H1 (cell line): ENCODE measurements around the gene ALPP. TPM values are rescaled to one million over a fixed set of nuclear protein-coding genes. Genes with fewer than 3 reads are reported as not detected.

Source experiments
- CTCF ChIA-PET: fragments of 300-600 bp; sonication (Branson Sonifier 250); formaldehyde crosslinking; loops from one replicate; lab custom pipeline; 2021; ENCODE audit not compliant: partially characterized antibody; lab: Charles Lee
- POLR2A ChIA-PET: fragments of 300-600 bp; sonication (Branson Sonifier 250); formaldehyde crosslinking; loops from one replicate; lab custom pipeline; 2021; ENCODE audit warnings: inconsistent platforms; ENCODE audit not compliant: partially characterized antibody; lab: Charles Lee
- DNase-seq, 2 experiments: peaks; one replicate each; pipeline versions ENCODE4 v3.0.0 to v3.0.0-alpha.2; 2010 to 2022; ENCODE audit warnings: low spot score in 2 of 2, low read depth in 1 of 2, mixed read lengths in 1 of 2
- FAIRE-seq: peaks from 2 replicates; lab custom pipeline; 2011; peaks lifted over from hg19 to GRCh38; lab: Jason Lieb, UNC
- H2AFZ ChIP-seq: 2 replicates; pipeline ENCODE4 v1.8.1; 2012; ENCODE audit warnings: low read length, inconsistent platforms
- H2AK5ac ChIP-seq: 2 replicates; pipeline ENCODE4 v1.6.1; 2013; ENCODE audit warnings: low read depth, low read length
- H2BK120ac ChIP-seq: replicated peaks from 2 replicates; pipeline ENCODE3; 2013; ENCODE audit warnings: low read depth, low read length, inconsistent platforms
- H2BK12ac ChIP-seq: 2 replicates; pipeline ENCODE4 v1.6.1; 2013; ENCODE audit warnings: low read depth, low read length
- H2BK15ac ChIP-seq: 2 replicates; pipeline ENCODE4 v1.6.1; 2013; ENCODE audit warnings: low read length
- H2BK20ac ChIP-seq: 2 replicates; pipeline ENCODE4 v1.6.1; 2013; ENCODE audit warnings: low read length
- H2BK5ac ChIP-seq: 2 replicates; pipeline ENCODE4 v1.6.1; 2013; ENCODE audit warnings: low read depth, low read length
- H3K14ac ChIP-seq: 2 replicates; pipeline ENCODE4 v1.6.1; 2013; ENCODE audit warnings: inconsistent platforms; ENCODE audit not compliant: insufficient read length
- H3K18ac ChIP-seq: 2 replicates; pipeline ENCODE4 v1.6.1; 2013; ENCODE audit warnings: low read length; ENCODE audit errors: extremely low read depth
- H3K23ac ChIP-seq: 2 replicates; pipeline ENCODE4 v1.6.1; 2013; ENCODE audit warnings: inconsistent platforms; ENCODE audit not compliant: insufficient read length
- H3K23me2 ChIP-seq: 2 replicates; pipeline ENCODE4 v1.6.1; 2013; ENCODE audit warnings: low read depth, low read length
- H3K27ac ChIP-seq: 2 replicates; pipeline ENCODE4 v1.6.1; 2011; ENCODE audit warnings: low read depth, low read length, inconsistent platforms
- H3K27me3 ChIP-seq, 4 experiments: replicated peaks in 1 of 4; 1 replicate in 1 of 4; 2 replicates in 3 of 4; pipeline versions ENCODE4 v1.6.1 to v1.8.1; 2011 to 2013; ENCODE audit warnings: low read length in 3 of 4, mild to moderate bottlenecking in 3 of 4, inconsistent platforms in 2 of 4, mixed read lengths in 2 of 4, moderate library complexity in 1 of 4; ENCODE audit not compliant: control insufficient read depth in 3 of 4, insufficient read depth in 3 of 4; ENCODE audit errors: extremely low read depth in 1 of 4
- H3K36me3 ChIP-seq, 4 experiments: 2 replicates each; pipeline versions ENCODE4 v1.6.1 to v1.8.1; 2011 to 2013; ENCODE audit warnings: mild to moderate bottlenecking in 4 of 4, low read length in 3 of 4, moderate library complexity in 2 of 4, control low read depth in 1 of 4, inconsistent platforms in 1 of 4; ENCODE audit not compliant: insufficient read depth in 4 of 4, control insufficient read depth in 2 of 4
- H3K4ac ChIP-seq: replicated peaks from 2 replicates; pipeline ENCODE3; 2013; ENCODE audit warnings: low read length, low read depth, mixed read lengths, inconsistent platforms; ENCODE audit not compliant: insufficient read length
- H3K4me1 ChIP-seq, 4 experiments: replicated peaks in 1 of 4; 1 replicate in 1 of 4; 2 replicates in 3 of 4; pipeline versions ENCODE4 v1.6.1 to v1.8.1; 2011 to 2013; ENCODE audit warnings: low read length in 3 of 4, inconsistent platforms in 2 of 4, mixed read lengths in 1 of 4; ENCODE audit not compliant: insufficient read depth in 4 of 4, control insufficient read depth in 3 of 4
- H3K4me2 ChIP-seq, 2 experiments: 2 replicates each; pipeline versions ENCODE4 v1.6.1 to v1.8.1; 2011 to 2013; ENCODE audit warnings: low read depth in 2 of 2, low read length in 2 of 2, control low read depth in 1 of 2, inconsistent platforms in 1 of 2, mild to moderate bottlenecking in 1 of 2; ENCODE audit not compliant: insufficient read depth in 1 of 2
- H3K4me3 ChIP-seq, 4 experiments: fragments of 200-600, 300-600 bp in 1 of 4; sonication (generic), shearing (Covaris generic), sonication (Bioruptor Twin) in 1 of 4; 2 replicates each; pipeline versions ENCODE4 v1.5.1 to v1.8.1; 2011 to 2016; ENCODE audit warnings: low read length in 4 of 4, low read depth in 3 of 4, control low read depth in 2 of 4, inconsistent platforms in 2 of 4, mild to moderate bottlenecking in 2 of 4, mixed read lengths in 1 of 4, moderate library complexity in 1 of 4; ENCODE audit not compliant: insufficient read depth in 2 of 4; ENCODE audit errors: extremely low read depth in 1 of 4
- H3K56ac ChIP-seq: replicated peaks from 2 replicates; pipeline ENCODE3; 2013; ENCODE audit warnings: low read depth, mild to moderate bottlenecking, mixed read lengths, low read length, inconsistent platforms; ENCODE audit not compliant: insufficient read length
- H3K79me1 ChIP-seq: 2 replicates; pipeline ENCODE4 v1.6.1; 2013; ENCODE audit warnings: low read depth, low read length, control low read depth
- H3K79me2 ChIP-seq, 2 experiments: 2 replicates each; pipeline versions ENCODE4 v1.6.1 to v1.8.1; 2012 to 2013; ENCODE audit warnings: low read length in 2 of 2, mild to moderate bottlenecking in 2 of 2, inconsistent platforms in 1 of 2; ENCODE audit not compliant: insufficient read depth in 2 of 2, control insufficient read depth in 1 of 2
- H3K9ac ChIP-seq, 4 experiments: replicated peaks in 1 of 4; 1 replicate in 1 of 4; 2 replicates in 3 of 4; pipeline versions ENCODE4 v1.6.1 to v1.8.1; 2011 to 2013; ENCODE audit warnings: low read depth in 3 of 4, low read length in 3 of 4, control low read depth in 2 of 4, mild to moderate bottlenecking in 2 of 4, moderate library complexity in 2 of 4, inconsistent platforms in 1 of 4; ENCODE audit errors: extremely low read depth in 1 of 4
- H3K9me3 ChIP-seq, 2 experiments: 2 replicates each; pipeline versions ENCODE4 v1.6.1 to v1.8.1; 2012 to 2013; ENCODE audit warnings: mild to moderate bottlenecking in 2 of 2, moderate library complexity in 2 of 2, control low read depth in 1 of 2, inconsistent platforms in 1 of 2, low read depth in 1 of 2, low read length in 1 of 2, mixed read lengths in 1 of 2; ENCODE audit not compliant: insufficient read depth in 2 of 2
- H4K20me1 ChIP-seq, 2 experiments: replicated peaks in 1 of 2; 2 replicates each; pipeline versions ENCODE3 to v1.8.1; 2011 to 2013; ENCODE audit warnings: inconsistent platforms in 2 of 2, low read length in 2 of 2, mild to moderate bottlenecking in 1 of 2; ENCODE audit not compliant: insufficient read depth in 2 of 2, control insufficient read depth in 1 of 2
- H4K5ac ChIP-seq: 2 replicates; pipeline ENCODE4 v1.6.1; 2013; ENCODE audit warnings: low read length, low read depth, mixed read lengths, inconsistent platforms; ENCODE audit not compliant: insufficient read length
- H4K8ac ChIP-seq: 2 replicates; pipeline ENCODE4 v1.8.0; 2013; ENCODE audit warnings: mild to moderate bottlenecking, moderate library complexity, low read length, inconsistent platforms; ENCODE audit not compliant: insufficient read depth; ENCODE audit errors: extremely low read depth
- H4K91ac ChIP-seq: replicated peaks from 2 replicates; pipeline ENCODE3; 2013; ENCODE audit warnings: low read length, mixed read lengths, inconsistent platforms; ENCODE audit not compliant: insufficient read length
- BRCA1 ChIP-seq: IDR thresholded peaks from 2 replicates; pipeline ENCODE4 v1.6.1; 2012; ENCODE audit warnings: low read depth, low read length, improper control_type of control experiment
- CBX5 ChIP-seq: fragments of 300-800, 300-1000 bp; sonication (generic); IDR thresholded peaks from 2 replicates; pipeline ENCODE4 v1.7.1; 2016; ENCODE audit warnings: antibody characterized with exemption, low read length, low read depth
- CTCF ChIP-seq, 3 experiments: IDR thresholded peaks; 1 replicate in 2 of 3; 2 replicates in 1 of 3; pipeline versions ENCODE4 v1.5.1 to v1.6.1; 2011; ENCODE audit warnings: low read length in 3 of 3, mild to moderate bottlenecking in 3 of 3, inconsistent platforms in 2 of 3, low read depth in 1 of 3, moderate library complexity in 1 of 3; ENCODE audit not compliant: insufficient read depth in 1 of 3; ENCODE audit errors: control extremely low read depth in 1 of 3
- EP300 ChIP-seq, 2 experiments: IDR thresholded peaks; 1 replicate in 1 of 2; 2 replicates in 1 of 2; pipeline ENCODE4 v1.6.1; 2011 to 2012; ENCODE audit warnings: low read depth in 2 of 2, low read length in 2 of 2, mild to moderate bottlenecking in 2 of 2, borderline replicate concordance in 1 of 2, inconsistent platforms in 1 of 2, moderate library complexity in 1 of 2
- GABPA ChIP-seq: IDR thresholded peaks from 2 replicates; pipeline ENCODE4 v1.6.1; 2011; ENCODE audit warnings: mild to moderate bottlenecking, low read length, moderate library complexity, borderline replicate concordance; ENCODE audit not compliant: insufficient read depth
- JUND ChIP-seq: IDR thresholded peaks from 2 replicates; pipeline ENCODE4 v1.6.1; 2011; ENCODE audit warnings: mild to moderate bottlenecking, improper control_type of control experiment, low read length
- PHF8 ChIP-seq: fragments of 200-600 bp; sonication (generic); conservative IDR thresholded peaks from 2 replicates; pipeline ENCODE4 v1.7.1; 2012; ENCODE audit warnings: low read depth, mild to moderate bottlenecking, inconsistent platforms, low read length, moderate library complexity
- POLR2AphosphoS5 ChIP-seq: IDR thresholded peaks from 2 replicates; pipeline ENCODE4 v1.6.1; 2011; ENCODE audit warnings: low read depth, low read length
- POU5F1 ChIP-seq: IDR thresholded peaks from 2 replicates; pipeline ENCODE4 v1.6.1; 2011; ENCODE audit warnings: low read depth, mild to moderate bottlenecking, low read length, moderate library complexity
- RFX5 ChIP-seq: IDR thresholded peaks from 2 replicates; pipeline ENCODE4 v1.6.1; 2011; ENCODE audit warnings: low read depth, low read length, improper control_type of control experiment, borderline replicate concordance
- TEAD4 ChIP-seq: IDR thresholded peaks from 2 replicates; pipeline ENCODE4 v1.6.1; 2012; ENCODE audit warnings: low read depth, low read length, inconsistent platforms, mixed read lengths
- ZNF274 ChIP-seq: IDR thresholded peaks from 2 replicates; pipeline ENCODE4 v1.7.0; 2012; ENCODE audit warnings: low read length, borderline replicate concordance; ENCODE audit errors: extremely low read depth
- WGBS, 2 experiments: shearing (Covaris generic) in 1 of 2; methylation state at CpG; one replicate each; pipeline versions ENCODE4 v1.1.6 to v1.1.7; 2013 to 2015; ENCODE audit warnings: low lambda C conversion rate in 2 of 2, mixed read lengths in 2 of 2, inconsistent platforms in 1 of 2, low coverage in 1 of 2, missing lambda C conversion rate in 1 of 2; ENCODE audit not compliant: insufficient replicate concordance in 2 of 2, insufficient coverage in 1 of 2, insufficient read length in 1 of 2; ENCODE audit errors: extremely low coverage in 1 of 2, missing lambda C conversion rate in 1 of 2; 5-methylcytosine and 5-hydroxymethylcytosine counted together
- polyA plus RNA-seq, 7 experiments: library from polyadenylated mRNA; depleted of rRNA in 3 of 7; stranded (reverse) in 5 of 7; unstranded in 2 of 7; fragments of >200 nt in 5 of 7; fragments of 200-250 nt in 2 of 7; gene quantifications; 1 replicate in 5 of 7; 2 replicates in 1 of 7; 4 replicates in 1 of 7; pipeline versions ENCODE4 v1.2.1 to v1.2.3, GENCODE V29; 2011 to 2013; ENCODE audit warnings: missing spikeins in 2 of 7, mixed read lengths in 2 of 7
- total RNA-seq: library from RNA; stranded (reverse); fragmentation: NEBNext Ultra II Directional; extraction: Animal tissue kit (Norgen Biotek cat#: 25700); gene quantifications from 2 replicates; pipeline ENCODE4 v1.2.1, GENCODE V29; 2021

Gene ALPP
- total and polyA plus RNA-seq, 2 of the 8 experiments (the other 6 are each of a cell fraction or from before 2014, with no cell fraction given), result 0.15 TPM

- Histone ChIP-seq H2AK5ac (no peak overlapping the region), H3K23ac (no peak overlapping the region), H2BK12ac (0 out of 2 replicates have a peak overlapping the region, but pooled peaks have one; percentile 39), H3K14ac (no peak overlapping the region), H3K9me3 (no peaks in the 10 kb centered on the region), H2AFZ (no peak overlapping the region), H4K8ac (no peak overlapping the region), H2BK120ac (no peak overlapping the region), H3K4ac (no peak overlapping the region), H2BK20ac (no peak overlapping the region), H2BK15ac (no peak overlapping the region), H3K27ac (no peak overlapping the region), H4K91ac (no peak overlapping the region), H3K36me3 (no peaks in the 10 kb centered on the region), H3K79me1 (no peaks in the 10 kb centered on the region), H2BK5ac (no peak overlapping the region), H3K79me2 (no peaks in the 10 kb centered on the region), H3K4me1 (no peaks in the 10 kb centered on the region; a peak in 1 of 7 replicates), H4K5ac (no peak overlapping the region), H3K4me2 (no peak overlapping the region), H3K18ac (no peak overlapping the region), H4K20me1 (no peaks in the 10 kb centered on the region), H3K23me2 (no peaks in the 10 kb centered on the region), H3K4me3 (no peak overlapping the region), H3K56ac (no peak overlapping the region), H3K27me3 (no peaks in the 10 kb centered on the region), H3K9ac (no peak overlapping the region)
- CTCF ChIA-PET, result interaction anchor here (0.6 to 4.7 kb wide), 24 partner anchors 10 to 257 kb away, joined by 3 to 72 read pairs (median 4); no protein-coding TSS in a partner anchor
- POLR2A ChIA-PET, result interaction anchor here (1.0 kb wide), 1 partner anchor 25 kb away, joined by 3 read pairs; no protein-coding TSS in a partner anchor
- 80% methylated on average over 7 of the region's 7 CpGs; no CpG with 5 or more reads in 1 of the 2 experiments for WGBS, 2 experiments
- no peak for DNase-seq
- FAIRE-seq, result no peak
- TF ChIP-seq GABPA (no peak), POU5F1 (no peak), CTCF (IDR thresholded peaks at IDR 0.05; ENCODE audit: control extremely low read depth in 1 of 3, insufficient read depth in 1 of 3, low read depth in 1 of 3, low read length in 3 of 3) (no peak), CBX5 (no peak), RFX5 (no peak), BRCA1 (no peak), ZNF274 (no peak), JUND (no peak), TEAD4 (no peak), EP300 (IDR thresholded peaks at IDR 0.05; ENCODE audit: borderline replicate concordance in 1 of 2, low read depth in 2 of 2, low read length in 2 of 2) (no peak), POLR2AphosphoS5 (no peak), PHF8 (no peak)
Observed at GRCh38 chr2:232338759-232339106, 39.8 kb upstream of the ALPP start.
